B cell (primary cell): ENCODE measurements around the gene FRMD4A. TPM values are rescaled to one million over a fixed set of nuclear protein-coding genes. Genes with fewer than 3 reads are reported as not detected.

Experiments
- ATAC-seq: fragments of 200-7000 bp; cut with Tn5 transposase; one replicate; pipeline ENCODE4 v1.10.0; 2021; ENCODE audit warnings: low read depth, mild to moderate bottlenecking, moderate number of reproducible peaks, moderate library complexity
- CTCF ChIA-PET: fragments of 350-600 bp; sonication (Branson Sonifier 250); formaldehyde crosslinking; loops from one replicate; lab custom pipeline; 2021; ENCODE audit warnings: antibody characterized with exemption, inconsistent platforms; lab: Charles Lee
- POLR2A ChIA-PET: fragments of 350-600 bp; sonication (Branson Sonifier 250); formaldehyde crosslinking; loops from one replicate; lab custom pipeline; 2021; ENCODE audit warnings: antibody characterized with exemption; lab: Charles Lee
- DNase-seq: peaks from one replicate; pipeline ENCODE4 v3.0.0; 2013
- H2AFZ ChIP-seq: 2 replicates; pipeline ENCODE4 v1.6.1; 2012; ENCODE audit warnings: mild to moderate bottlenecking, low read depth, low read length; ENCODE audit not compliant: insufficient read depth, poor library complexity, severe bottlenecking
- H3K27ac ChIP-seq, 2 donors: 1 replicate in 1 of 2; 2 replicates in 1 of 2; pipeline ENCODE4 v1.5.1; 2012 to 2013; ENCODE audit warnings: low read length in 2 of 2, mild to moderate bottlenecking in 2 of 2, moderate library complexity in 1 of 2
- H3K27me3 ChIP-seq, 4 experiments: fragments of 200-600 bp in 1 of 4; sonication (generic) in 1 of 4; replicated peaks in 1 of 4; 1 replicate in 2 of 4; 2 replicates in 2 of 4; pipeline versions ENCODE4 v1.6.1 to v1.7.0; 2013 to 2016; ENCODE audit warnings: low read length in 3 of 4, mild to moderate bottlenecking in 2 of 4, mixed read lengths in 1 of 4, moderate library complexity in 1 of 4; ENCODE audit not compliant: insufficient read depth in 4 of 4, control insufficient read depth in 3 of 4; ENCODE audit errors: control extremely low read depth in 1 of 4
- H3K36me3 ChIP-seq, 2 experiments: replicated peaks in 1 of 2; 1 replicate in 1 of 2; 2 replicates in 1 of 2; pipeline versions ENCODE4 v1.6.1 to v1.7.1; 2013; ENCODE audit warnings: low read length in 1 of 2; ENCODE audit not compliant: insufficient read depth in 2 of 2, control insufficient read depth in 1 of 2; ENCODE audit errors: control extremely low read depth in 1 of 2, extremely low read depth in 1 of 2
- H3K4me1 ChIP-seq, 2 donors: fragments of 200-600 bp in 1 of 2; sonication (generic) in 1 of 2; 1 replicate in 1 of 2; 2 replicates in 1 of 2; pipeline versions ENCODE4 v1.5.1 to v1.6.1; 2013 to 2017; ENCODE audit warnings: low read length in 2 of 2; ENCODE audit not compliant: control insufficient read depth in 2 of 2, insufficient read depth in 2 of 2
- H3K4me2 ChIP-seq: replicated peaks from 2 replicates; pipeline ENCODE3; 2012; ENCODE audit warnings: mild to moderate bottlenecking, low read depth, low read length; ENCODE audit not compliant: poor library complexity, severe bottlenecking
- H3K4me3 ChIP-seq, 5 experiments: fragments of 200-600 bp in 1 of 5; sonication (generic) in 1 of 5; 1 replicate in 3 of 5; 2 replicates in 2 of 5; pipeline versions ENCODE4 v1.5.1 to v1.7.0; 2011 to 2016; ENCODE audit warnings: low read length in 4 of 5, mild to moderate bottlenecking in 4 of 5, low read depth in 2 of 5, control low read depth in 1 of 5, moderate library complexity in 1 of 5; ENCODE audit not compliant: insufficient read depth in 1 of 5; ENCODE audit errors: control extremely low read depth in 1 of 5, extremely low read depth in 1 of 5
- H3K79me2 ChIP-seq: fragments of 200-600 bp; sonication (generic); one replicate; pipeline ENCODE4 v1.6.0; 2016; ENCODE audit warnings: low read length; ENCODE audit not compliant: control insufficient read depth, insufficient read depth
- H3K9ac ChIP-seq: fragments of 200-600 bp; sonication (generic); 2 replicates; pipeline ENCODE4 v1.6.1; 2017; ENCODE audit warnings: mild to moderate bottlenecking, low read length, moderate library complexity
- H3K9me3 ChIP-seq, 3 donors: one replicate each; pipeline versions ENCODE4 v1.6.1 to v1.7.1; 2013; ENCODE audit warnings: low read length in 2 of 3; ENCODE audit not compliant: control insufficient read depth in 2 of 3, insufficient read depth in 1 of 3; ENCODE audit errors: control extremely low read depth in 1 of 3
- H4K20me1 ChIP-seq: 2 replicates; pipeline ENCODE4 v1.6.0; 2012; ENCODE audit warnings: mild to moderate bottlenecking, low read length; ENCODE audit not compliant: insufficient read depth, control insufficient read depth, poor library complexity, severe bottlenecking
- H3K27ac Mint-ChIP-seq: one replicate; pipeline ENCODE4 v1.8.0; 2021; ENCODE audit warnings: mixed read lengths
- H3K27me3 Mint-ChIP-seq: one replicate; pipeline ENCODE4 v1.8.0; 2021; ENCODE audit warnings: mixed read lengths
- H3K4me1 Mint-ChIP-seq: one replicate; pipeline ENCODE4 v1.8.0; 2021; ENCODE audit warnings: mixed read lengths
- H3K4me3 Mint-ChIP-seq: one replicate; pipeline ENCODE4 v1.8.0; 2021; ENCODE audit warnings: mixed read lengths
- H3K9me3 Mint-ChIP-seq: one replicate; pipeline ENCODE4 v1.8.0; 2022; ENCODE audit warnings: mixed read lengths; ENCODE audit not compliant: insufficient read depth
- EZH2 ChIP-seq: IDR thresholded peaks from 2 replicates; pipeline ENCODE4 v1.6.1; 2012; ENCODE audit warnings: borderline replicate concordance, low read depth, mild to moderate bottlenecking, moderate library complexity, low read length; ENCODE audit not compliant: insufficient read depth, poor library complexity, severe bottlenecking
- WGBS: methylation state at CpG from one replicate; pipeline ENCODE4 v1.1.5; 2013; ENCODE audit warnings: missing lambda C conversion rate; ENCODE audit not compliant: insufficient coverage; 5-methylcytosine and 5-hydroxymethylcytosine counted together
- intact Hi-C: fragments of 100-400 bp; cut with micrococcal nuclease; formaldehyde crosslinking; loops from one replicate; pipeline ENCODE4 v1.10.0; 2022
- polyA plus RNA-seq: library from polyadenylated mRNA; depleted of rRNA; stranded (reverse); fragments of >200 nt; gene quantifications from 2 replicates; pipeline ENCODE4 v1.2.3, GENCODE V29; 2012
- total RNA-seq, 2 donors: library from RNA; stranded (reverse); fragments of 120-200 nt in 1 of 2; gene quantifications; 1 replicate in 1 of 2; 2 replicates in 1 of 2; pipeline versions ENCODE4 v1.2.3 to v1.2.4, GENCODE V29; 2013 to 2022
- TF ChIP-seq, protein P1 (sequence below): fragments of 200-600 bp; IDR thresholded peaks from one replicate; pipeline ENCODE4 v1.8.0; 2022; ENCODE audit warnings: antibody characterized with exemption, mild to moderate bottlenecking

Gene FRMD4A
- total and polyA plus RNA-seq, 2 donors (not counting 1 experiment from before 2014, with no cell fraction given) = 0.76 to 3.4 TPM

DNA sequence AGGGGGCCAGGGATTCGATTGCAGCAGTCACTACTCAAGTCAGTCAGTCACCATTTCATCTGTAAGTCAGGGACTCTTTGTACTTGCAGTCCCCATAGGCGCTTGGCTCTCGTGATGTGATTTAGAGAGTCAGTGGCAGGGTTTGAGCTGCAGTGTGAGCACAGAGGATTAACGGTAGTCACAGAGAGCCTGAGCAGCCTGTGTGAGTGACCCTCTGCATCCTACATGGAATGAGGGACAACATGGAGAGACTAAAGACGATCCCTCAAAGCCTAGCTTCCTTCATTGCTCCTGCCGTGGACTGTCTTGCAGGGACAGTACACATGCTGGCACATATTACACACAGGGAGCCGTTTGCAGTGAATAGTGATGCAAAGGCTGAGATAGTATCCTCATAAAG lies 687.7 kb downstream of the FRMD4A start:
- no peaks in the 10 kb centered on the region for H3K4me1 ChIP-seq
- ATAC-seq (no peak), DNase-seq (no peak)
- no peak overlapping the region for H3K9ac ChIP-seq
- H3K79me2 ChIP-seq = no peaks in the 10 kb centered on the region
- H3K27ac ChIP-seq = no peak overlapping the region
- TF ChIP-seq EZH2 = no peak
- TF ChIP-seq, protein P1, sequence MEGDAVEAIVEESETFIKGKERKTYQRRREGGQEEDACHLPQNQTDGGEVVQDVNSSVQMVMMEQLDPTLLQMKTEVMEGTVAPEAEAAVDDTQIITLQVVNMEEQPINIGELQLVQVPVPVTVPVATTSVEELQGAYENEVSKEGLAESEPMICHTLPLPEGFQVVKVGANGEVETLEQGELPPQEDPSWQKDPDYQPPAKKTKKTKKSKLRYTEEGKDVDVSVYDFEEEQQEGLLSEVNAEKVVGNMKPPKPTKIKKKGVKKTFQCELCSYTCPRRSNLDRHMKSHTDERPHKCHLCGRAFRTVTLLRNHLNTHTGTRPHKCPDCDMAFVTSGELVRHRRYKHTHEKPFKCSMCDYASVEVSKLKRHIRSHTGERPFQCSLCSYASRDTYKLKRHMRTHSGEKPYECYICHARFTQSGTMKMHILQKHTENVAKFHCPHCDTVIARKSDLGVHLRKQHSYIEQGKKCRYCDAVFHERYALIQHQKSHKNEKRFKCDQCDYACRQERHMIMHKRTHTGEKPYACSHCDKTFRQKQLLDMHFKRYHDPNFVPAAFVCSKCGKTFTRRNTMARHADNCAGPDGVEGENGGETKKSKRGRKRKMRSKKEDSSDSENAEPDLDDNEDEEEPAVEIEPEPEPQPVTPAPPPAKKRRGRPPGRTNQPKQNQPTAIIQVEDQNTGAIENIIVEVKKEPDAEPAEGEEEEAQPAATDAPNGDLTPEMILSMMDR = no peak
- peaks cover 4 to 33% of the 10 kb centered on the region in 2 experiments for H3K36me3 ChIP-seq
- ChIA-PET POLR2A (no interaction called here), CTCF (no interaction called here)
- no peaks in the 10 kb centered on the region for H4K20me1 ChIP-seq
- H3K4me3 Mint-ChIP-seq = no peak overlapping the region
- intact Hi-C loops = no loop called here
- no peak overlapping the region for H2AFZ ChIP-seq
- no peak overlapping the region for H3K4me2 ChIP-seq
- H3K27ac Mint-ChIP-seq = no peak overlapping the region
- no peak overlapping the region for H3K4me3 ChIP-seq
- H3K27me3 ChIP-seq = no peaks in the 10 kb centered on the region
- peaks cover 7 to 14% (median 8%) of the 10 kb centered on the region in 3 donors for H3K9me3 ChIP-seq
- H3K9me3 Mint-ChIP-seq = peaks cover 11% of the 10 kb centered on the region
- H3K4me1 Mint-ChIP-seq = no peaks in the 10 kb centered on the region
- WGBS = 78% methylated on average over 5 of the region's 7 CpGs
- H3K27me3 Mint-ChIP-seq = no peaks in the 10 kb centered on the region

DNA sequence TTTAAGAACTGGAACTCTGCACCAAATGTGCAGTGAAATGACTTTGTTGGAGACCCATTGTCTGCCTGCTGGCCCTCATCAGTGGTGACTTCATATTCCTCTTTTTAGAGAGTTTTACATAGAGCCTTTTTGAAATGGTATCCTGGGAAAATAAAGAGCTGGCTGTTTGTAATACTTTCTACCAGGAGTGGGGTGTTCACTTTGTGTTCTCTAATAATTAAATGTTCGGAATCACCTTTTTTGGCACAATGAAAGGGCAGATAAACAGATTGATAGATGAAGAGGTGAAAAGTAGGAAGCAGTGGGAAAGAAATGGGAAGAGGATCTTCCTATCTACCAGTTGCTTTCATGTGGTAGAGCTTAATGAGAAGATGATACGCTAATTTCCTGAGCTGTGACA lies 688.4 kb downstream of the FRMD4A start:
- H3K4me3 Mint-ChIP-seq = no peak overlapping the region
- Histone ChIP-seq H3K9me3 (peaks cover 7 to 14% (median 8%) of the 10 kb centered on the region in 3 donors), H2AFZ (no peak overlapping the region), H3K4me3 (no peak overlapping the region), H3K4me1 (no peaks in the 10 kb centered on the region), H3K9ac (no peak overlapping the region), H3K27me3 (no peaks in the 10 kb centered on the region), H3K27ac (no peak overlapping the region), H3K4me2 (no peak overlapping the region), H3K79me2 (no peaks in the 10 kb centered on the region), H4K20me1 (no peaks in the 10 kb centered on the region), H3K36me3 (peaks cover 4 to 33% of the 10 kb centered on the region in 2 experiments)
- H3K4me1 Mint-ChIP-seq = no peaks in the 10 kb centered on the region
- intact Hi-C loops = no loop called here
- ChIA-PET POLR2A (interaction anchor here (0.6 kb wide), 1 partner anchor 34 kb away, joined by 4 read pairs; no protein-coding TSS in a partner anchor), CTCF (no interaction called here)
- H3K27ac Mint-ChIP-seq = no peak overlapping the region
- DNase-seq (no peak), ATAC-seq (no peak)
- H3K9me3 Mint-ChIP-seq = peaks cover 11% of the 10 kb centered on the region
- 100% methylated on average over 2 of the region's 2 CpGs for WGBS
- no peaks in the 10 kb centered on the region for H3K27me3 Mint-ChIP-seq
- TF ChIP-seq, protein P1 = no peak
- no peak for TF ChIP-seq EZH2
